ENCODE data around the gene LMAN2. TPM values are rescaled to one million over a fixed set of nuclear protein-coding genes. Genes with fewer than 3 reads are reported as not detected.

LMAN2 gene
- total and polyA plus RNA-seq, 2 experiments from 2014 or later, result 153 to 227 TPM

- TF ChIP-seq ZNF331 (CRISPR knock-in tag; IDR thresholded peaks at IDR 0.05; ENCODE audit: low read depth), result no peak
- no peak for TF ChIP-seq CREB1 (CRISPR knock-in tag; IDR thresholded peaks at IDR 0.05; ENCODE audit: low read depth)
- TF ChIP-seq REST (IDR thresholded peaks at IDR 0.05; ENCODE audit: unreplicated experiment), result no peak
- TF ChIP-seq EZH2 (IDR thresholded peaks at IDR 0.05; ENCODE audit: low read depth, unreplicated experiment), result no peak
- no peak for TF ChIP-seq ETS1 (IDR thresholded peaks at IDR 0.05)
- no peak for TF ChIP-seq CTCF (conservative IDR thresholded peaks at IDR 0.05; ENCODE audit: low read depth in 2 of 2)
- TF ChIP-seq NANOG (IDR thresholded peaks at IDR 0.05; ENCODE audit: borderline replicate concordance), result no peak
- no peak for TF ChIP-seq ZNF114 (CRISPR knock-in tag; IDR thresholded peaks at IDR 0.05)
- no peak for TF ChIP-seq JUNB (IDR thresholded peaks at IDR 0.05; ENCODE audit: unreplicated experiment)
- no peak for TF ChIP-seq EZH2phosphoT487 (IDR thresholded peaks at IDR 0.05; ENCODE audit: unreplicated experiment)
- no peak for TF ChIP-seq STAT1 (IDR thresholded peaks at IDR 0.05; ENCODE audit: unreplicated experiment)
- no peak for TF ChIP-seq ZNF462 (CRISPR knock-in tag; IDR thresholded peaks at IDR 0.05)
- no peak for TF ChIP-seq POLR2AphosphoS5 (IDR thresholded peaks at IDR 0.05; ENCODE audit: low read depth)
- H3K27ac Mint-ChIP-seq, result no peak overlapping the region
Measured at GRCh38 chr5:177343777-177344176, 7.7 kb downstream of the LMAN2 start.

More at GRCh38 chr5:177343777-177344176, 7.7 kb downstream of the LMAN2 start:
- Histone ChIP-seq H3K4me2 (no peak overlapping the region), H4K20me1 (replicated peaks; ENCODE audit: insufficient read depth) (peaks cover 33% of the 10 kb centered on the region), H2AFZ (no peak overlapping the region), H3K27ac (ENCODE audit: low read depth) (no peak overlapping the region), H3K4me3 (no peak overlapping the region), H3K9me2 (ENCODE audit: insufficient read depth) (no peaks in the 10 kb centered on the region), H3K36me3 (ENCODE audit: insufficient read depth) (0 out of 2 replicates have a peak, but pooled peaks cover 6% of the 10 kb centered on the region), H3K27me3 (ENCODE audit: insufficient read depth) (no peaks in the 10 kb centered on the region), H3K4me1 (ENCODE audit: insufficient read depth) (no peaks in the 10 kb centered on the region; the same call in 1 of the 2 replicates), H3F3A (replicated peaks; ENCODE audit: low read depth) (no peaks in the 10 kb centered on the region), H3K79me2 (replicated peaks; ENCODE audit: insufficient read depth) (peaks cover 87% of the 10 kb centered on the region)
- H3K27me3 Mint-ChIP-seq (ENCODE audit: insufficient read depth, low read depth, poor library complexity), result peaks cover 1% of the 10 kb centered on the region
- DNase-seq (ENCODE audit: low spot score) (no peak), ATAC-seq (no peak)
- H3K4me3 Mint-ChIP-seq, result no peak overlapping the region
- H3K4me1 Mint-ChIP-seq, result peaks cover 10% of the 10 kb centered on the region
- peaks cover 34% of the 10 kb centered on the region for H3K36me3 Mint-ChIP-seq (ENCODE audit: low read depth)
- H3K9me3 Mint-ChIP-seq, result no peaks in the 10 kb centered on the region

Data from GM23338 (cell line).